ENCODE results near the gene NME4. TPM values are rescaled to one million over a fixed set of nuclear protein-coding genes. Genes with fewer than 3 reads are reported as not detected.

NME4 gene
- polyA plus RNA-seq, 1 of the 3 experiments (the other 2 are of a cell fraction) = 509 TPM

DNA sequence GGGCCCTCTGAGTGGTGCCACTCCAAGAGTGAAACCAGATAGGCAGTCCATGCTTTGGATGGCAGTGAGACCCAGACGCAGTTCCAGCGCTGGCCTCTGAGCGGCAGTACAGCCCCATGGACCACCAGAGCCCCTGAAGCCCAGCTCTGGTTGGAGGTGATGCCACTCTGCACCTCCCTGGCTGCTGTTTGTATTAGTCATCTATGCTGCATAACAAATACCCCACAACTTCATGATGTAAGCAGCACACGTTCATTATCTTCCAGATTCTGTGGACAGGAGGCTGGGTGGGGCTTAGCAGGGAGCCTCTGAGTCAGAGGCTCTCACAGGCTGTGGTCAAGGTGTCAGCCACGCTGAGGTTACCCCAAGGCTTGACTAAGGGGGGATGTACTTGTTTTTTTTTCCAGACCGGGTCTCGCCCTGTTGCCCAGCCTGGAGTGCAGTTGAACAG is 5.1 kb upstream of the NME4 start (continued):
- TF ChIP-seq PBX3 (IDR thresholded peaks at IDR 0.05) (no peak), RAD21 (IDR thresholded peaks at IDR 0.05; ENCODE audit: low read length) (peak; percentile 86), ELF1 (IDR thresholded peaks at IDR 0.05) (no peak), RXRA (IDR thresholded peaks at IDR 0.05; ENCODE audit: borderline replicate concordance, low read depth) (no peak)

DNA sequence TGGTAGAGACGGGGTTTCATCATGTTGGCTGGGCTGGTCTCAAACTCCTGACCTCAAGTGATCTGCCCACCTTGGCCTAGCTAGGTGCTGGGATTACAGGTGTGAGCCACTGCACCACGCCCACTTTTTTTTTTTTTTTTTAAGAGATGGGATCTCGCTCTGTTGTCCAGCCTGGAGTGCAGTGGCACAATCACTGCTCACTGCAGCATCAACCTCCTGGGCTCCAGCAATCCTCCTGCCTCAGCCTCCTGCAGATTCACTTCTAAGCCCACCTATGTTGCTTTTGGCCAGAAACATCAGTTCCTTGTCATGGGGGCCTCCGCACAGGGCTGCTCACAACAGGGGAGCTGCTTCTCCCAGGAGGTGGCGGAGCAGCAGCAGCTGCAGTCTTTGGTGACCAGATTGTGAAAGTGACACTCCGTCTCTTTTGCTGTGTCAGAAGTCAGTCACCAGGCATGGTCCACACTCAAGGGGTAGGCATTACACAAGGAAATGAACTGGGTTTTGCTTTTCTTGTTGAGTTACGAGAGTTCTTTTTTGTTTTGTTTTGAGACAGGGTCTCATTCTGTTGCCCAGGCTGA is 4.5 kb upstream of the NME4 start:
- no peak for TF ChIP-seq FOXM1 (IDR thresholded peaks at IDR 0.05; ENCODE audit: low read depth)
- no peak for TF ChIP-seq USF2 (IDR thresholded peaks at IDR 0.05; ENCODE audit: borderline replicate concordance, low read depth, low read length)
- no peak for TF ChIP-seq RXRA (IDR thresholded peaks at IDR 0.05; ENCODE audit: borderline replicate concordance, low read depth)
- TF ChIP-seq, protein P1, sequence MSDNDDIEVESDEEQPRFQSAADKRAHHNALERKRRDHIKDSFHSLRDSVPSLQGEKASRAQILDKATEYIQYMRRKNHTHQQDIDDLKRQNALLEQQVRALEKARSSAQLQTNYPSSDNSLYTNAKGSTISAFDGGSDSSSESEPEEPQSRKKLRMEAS (IDR thresholded peaks at IDR 0.05; ENCODE audit: low read depth) = no peak
- TF ChIP-seq, protein P2, sequence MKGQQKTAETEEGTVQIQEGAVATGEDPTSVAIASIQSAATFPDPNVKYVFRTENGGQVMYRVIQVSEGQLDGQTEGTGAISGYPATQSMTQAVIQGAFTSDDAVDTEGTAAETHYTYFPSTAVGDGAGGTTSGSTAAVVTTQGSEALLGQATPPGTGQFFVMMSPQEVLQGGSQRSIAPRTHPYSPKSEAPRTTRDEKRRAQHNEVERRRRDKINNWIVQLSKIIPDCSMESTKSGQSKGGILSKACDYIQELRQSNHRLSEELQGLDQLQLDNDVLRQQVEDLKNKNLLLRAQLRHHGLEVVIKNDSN (IDR thresholded peaks at IDR 0.05; ENCODE audit: borderline replicate concordance, low read depth) = no peak
- TF ChIP-seq EP300 (IDR thresholded peaks at IDR 0.05; ENCODE audit: borderline replicate concordance in 1 of 2, low read depth in 1 of 2, low read length in 1 of 2) = no peak
- TF ChIP-seq MXI1 (IDR thresholded peaks at IDR 0.05; ENCODE audit: low read depth, low read length) = no peak
- TF ChIP-seq PBX3 (IDR thresholded peaks at IDR 0.05) = no peak
- TF ChIP-seq NFIC (IDR thresholded peaks at IDR 0.05; ENCODE audit: borderline replicate concordance) = no peak
- no peak for TF ChIP-seq REST (IDR thresholded peaks at IDR 0.05; ENCODE audit: low read depth, low read length)
- no peak for TF ChIP-seq JUND (IDR thresholded peaks at IDR 0.05)
- no peak for TF ChIP-seq FOSL2 (IDR thresholded peaks at IDR 0.05; ENCODE audit: borderline replicate concordance, low read depth)
- TF ChIP-seq, protein P3, sequence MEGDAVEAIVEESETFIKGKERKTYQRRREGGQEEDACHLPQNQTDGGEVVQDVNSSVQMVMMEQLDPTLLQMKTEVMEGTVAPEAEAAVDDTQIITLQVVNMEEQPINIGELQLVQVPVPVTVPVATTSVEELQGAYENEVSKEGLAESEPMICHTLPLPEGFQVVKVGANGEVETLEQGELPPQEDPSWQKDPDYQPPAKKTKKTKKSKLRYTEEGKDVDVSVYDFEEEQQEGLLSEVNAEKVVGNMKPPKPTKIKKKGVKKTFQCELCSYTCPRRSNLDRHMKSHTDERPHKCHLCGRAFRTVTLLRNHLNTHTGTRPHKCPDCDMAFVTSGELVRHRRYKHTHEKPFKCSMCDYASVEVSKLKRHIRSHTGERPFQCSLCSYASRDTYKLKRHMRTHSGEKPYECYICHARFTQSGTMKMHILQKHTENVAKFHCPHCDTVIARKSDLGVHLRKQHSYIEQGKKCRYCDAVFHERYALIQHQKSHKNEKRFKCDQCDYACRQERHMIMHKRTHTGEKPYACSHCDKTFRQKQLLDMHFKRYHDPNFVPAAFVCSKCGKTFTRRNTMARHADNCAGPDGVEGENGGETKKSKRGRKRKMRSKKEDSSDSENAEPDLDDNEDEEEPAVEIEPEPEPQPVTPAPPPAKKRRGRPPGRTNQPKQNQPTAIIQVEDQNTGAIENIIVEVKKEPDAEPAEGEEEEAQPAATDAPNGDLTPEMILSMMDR (IDR thresholded peaks at IDR 0.05) = no peak
- TF ChIP-seq RAD21 (IDR thresholded peaks at IDR 0.05; ENCODE audit: low read length) = no peak
- TF ChIP-seq GATA2 (CRISPR knock-in tag; IDR thresholded peaks at IDR 0.05) = no peak
- TF ChIP-seq TEAD4 (IDR thresholded peaks at IDR 0.05; ENCODE audit: borderline replicate concordance, insufficient read depth) = no peak
- TF ChIP-seq, protein P4, sequence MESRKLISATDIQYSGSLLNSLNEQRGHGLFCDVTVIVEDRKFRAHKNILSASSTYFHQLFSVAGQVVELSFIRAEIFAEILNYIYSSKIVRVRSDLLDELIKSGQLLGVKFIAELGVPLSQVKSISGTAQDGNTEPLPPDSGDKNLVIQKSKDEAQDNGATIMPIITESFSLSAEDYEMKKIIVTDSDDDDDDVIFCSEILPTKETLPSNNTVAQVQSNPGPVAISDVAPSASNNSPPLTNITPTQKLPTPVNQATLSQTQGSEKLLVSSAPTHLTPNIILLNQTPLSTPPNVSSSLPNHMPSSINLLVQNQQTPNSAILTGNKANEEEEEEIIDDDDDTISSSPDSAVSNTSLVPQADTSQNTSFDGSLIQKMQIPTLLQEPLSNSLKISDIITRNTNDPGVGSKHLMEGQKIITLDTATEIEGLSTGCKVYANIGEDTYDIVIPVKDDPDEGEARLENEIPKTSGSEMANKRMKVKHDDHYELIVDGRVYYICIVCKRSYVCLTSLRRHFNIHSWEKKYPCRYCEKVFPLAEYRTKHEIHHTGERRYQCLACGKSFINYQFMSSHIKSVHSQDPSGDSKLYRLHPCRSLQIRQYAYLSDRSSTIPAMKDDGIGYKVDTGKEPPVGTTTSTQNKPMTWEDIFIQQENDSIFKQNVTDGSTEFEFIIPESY (IDR thresholded peaks at IDR 0.05; ENCODE audit: borderline replicate concordance, low read depth) = no peak
- CTCF ChIA-PET = interaction anchor here (0.5 to 2.3 kb wide), 15 partner anchors 9 to 276 kb away, joined by 3 to 15 read pairs (median 4); partner anchors contain the start of genes CAPN15, DECR2, RAB11FIP3 and RHOT2

More for the DNA sequence above, 4.5 kb upstream of the NME4 start:
- Histone ChIP-seq H3K79me2 (ENCODE audit: insufficient read depth) (peaks cover 3% of the 10 kb centered on the region; the same call in 1 of the 2 replicates), H3F3A (replicated peaks; ENCODE audit: insufficient read depth) (peaks cover 15% of the 10 kb centered on the region), H3K4me3 (ENCODE audit: low read depth in 2 of 2, low read length in 1 of 2) (no peak overlapping the region), H3K9me2 (no peaks in the 10 kb centered on the region), H3K4me1 (ENCODE audit: control insufficient read depth in 1 of 2, insufficient read depth in 2 of 2, low read depth in 1 of 2, low read length in 1 of 2) (peaks cover 0 to 7% of the 10 kb centered on the region in 2 experiments; a peak in 2 of 4 replicates), H4K20me1 (ENCODE audit: insufficient read depth) (no peaks in the 10 kb centered on the region), H3K36me3 (replicated peaks in 1 of 2; ENCODE audit: control insufficient read depth in 1 of 2, insufficient read depth in 2 of 2, low read length in 1 of 2) (no peaks in the 10 kb centered on the region), H3K27ac (ENCODE audit: low read depth in 2 of 2, low read length in 1 of 2) (no peak overlapping the region), H3K27me3 (ENCODE audit: insufficient read depth) (no peaks in the 10 kb centered on the region), H2AFZ (ENCODE audit: low read depth) (no peak overlapping the region), H3K9ac (no peak overlapping the region), H3K4me2 (no peak overlapping the region), H3K9me3 (no peaks in the 10 kb centered on the region)
- DNase-seq = no peak
- 96% methylated on average over 7 of the region's 7 CpGs for WGBS (ENCODE audit: low lambda C conversion rate)
- POLR2A ChIA-PET = no interaction called here
